Measurements from ENCODE around the gene LHCGR.

GRCh38 chr2:48685126-48685525 is 70.4 kb downstream of the LHCGR start:
- TF ChIP-seq KLF7 (tag by site-specific recombination; IDR thresholded peaks at IDR 0.05; ENCODE audit: borderline replicate concordance): no peak
- TF ChIP-seq CTCF (tag by site-specific recombination; IDR thresholded peaks at IDR 0.05): no peak
- no peak for TF ChIP-seq ZNF510 (tag by site-specific recombination; IDR thresholded peaks at IDR 0.05; ENCODE audit: insufficient replicate concordance)
- no peak for TF ChIP-seq PATZ1 (tag by site-specific recombination; IDR thresholded peaks at IDR 0.05)

All from HEK293 (cell line).